A172 (cell line): Measurements from ENCODE around the gene IGSF5. TPM values are rescaled to one million over a fixed set of nuclear protein-coding genes. Genes with fewer than 3 reads are reported as not detected.

Experiments used
- DNase-seq: peaks from one replicate; pipeline ENCODE4 v3.0.0-alpha.2; 2015; ENCODE audit warnings: low spot score
- total RNA-seq: library from RNA; depleted of rRNA; stranded (reverse); fragments of >200 nt; shearing (Covaris generic); gene quantifications from 2 replicates; pipeline ENCODE4 v1.2.3, GENCODE V29; 2014; rRNA removed

The IGSF5 gene
- total RNA-seq, 1 experiment from 2014 or later, result 0.57 TPM

GRCh38 chr21:39822042-39822441 is 77.1 kb downstream of the IGSF5 start:
- no peak for DNase-seq

GRCh38 chr21:39825250-39825649 is 80.3 kb downstream of the IGSF5 start:
- DNase-seq, result no peak

GRCh38 chr21:39834543-39834942 is 89.6 kb downstream of the IGSF5 start:
- no peak for DNase-seq

GRCh38 chr21:39837861-39838359 is 92.9 kb downstream of the IGSF5 start:
- DNase-seq, result no peak

- DNase-seq, result no peak
Observed at GRCh38 chr21:39840373-39841097, 95.6 kb downstream of the IGSF5 start.

- DNase-seq, result no peak
Observed at GRCh38 chr21:39842741-39843459, 97.9 kb downstream of the IGSF5 start.

GRCh38 chr21:39843483-39843882 is 98.5 kb downstream of the IGSF5 start:
- DNase-seq, result no peak

- no peak for DNase-seq
Observed at GRCh38 chr21:39843916-39844315, 98.9 kb downstream of the IGSF5 start.

GRCh38 chr21:39845571-39846130 is 100.7 kb downstream of the IGSF5 start:
- DNase-seq, result peak; percentile 96

GRCh38 chr21:39847877-39848276 is 102.9 kb downstream of the IGSF5 start:
- DNase-seq, result no peak

GRCh38 chr21:39849014-39849655 is 104.2 kb downstream of the IGSF5 start:
- peak; percentile 77 for DNase-seq

- DNase-seq, result no peak
Observed at GRCh38 chr21:39850333-39850732, 105.3 kb downstream of the IGSF5 start.

GRCh38 chr21:39851002-39851618 is 106.1 kb downstream of the IGSF5 start:
- no peak for DNase-seq

Other genes with a start within 250 kb of the IGSF5 start
- gene B3GALT5, start 132.2 kb upstream of the IGSF5 start, total RNA-seq, result 0.14 and 0.48 TPM in 2 replicates
- 0.67 TPM in 1 of 2 replicates, not detected in the other for gene PCP4, start 122.3 kb downstream of the IGSF5 start, total RNA-seq